Measurements from ENCODE around the gene NAPSA. TPM values are rescaled to one million over a fixed set of nuclear protein-coding genes. Genes with fewer than 3 reads are reported as not detected.
"Not testable (repeated sequence)": the region's sequence is repeated elsewhere in the genome, so short reads cannot be mapped to it uniquely, and the experiment has no call there.

Gene NAPSA
- total and polyA plus RNA-seq, 5 donors, result 0.43 to 0.84 (median 0.64) TPM; not detected in 1

DNA sequence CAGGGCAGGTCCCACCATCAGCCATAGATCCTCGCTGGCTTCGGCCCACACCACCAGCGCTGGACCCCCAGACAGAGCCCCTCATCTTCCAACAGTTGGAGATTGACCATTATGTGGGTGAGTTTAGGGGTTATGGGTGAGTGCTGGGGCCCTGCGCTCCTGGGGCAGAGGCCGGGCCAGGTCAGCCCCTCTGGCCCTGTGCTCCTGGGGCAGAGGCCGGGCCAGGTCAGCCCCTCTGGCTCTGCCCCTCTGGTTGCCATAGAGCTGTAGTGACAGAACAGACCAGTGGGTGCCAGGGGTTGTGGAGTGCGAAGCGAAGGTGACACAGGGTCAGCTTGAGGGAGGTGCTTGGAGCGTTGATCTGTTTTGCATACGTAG, 33.9 kb upstream of the NAPSA start:
- DNase-seq, result no peak

DNA sequence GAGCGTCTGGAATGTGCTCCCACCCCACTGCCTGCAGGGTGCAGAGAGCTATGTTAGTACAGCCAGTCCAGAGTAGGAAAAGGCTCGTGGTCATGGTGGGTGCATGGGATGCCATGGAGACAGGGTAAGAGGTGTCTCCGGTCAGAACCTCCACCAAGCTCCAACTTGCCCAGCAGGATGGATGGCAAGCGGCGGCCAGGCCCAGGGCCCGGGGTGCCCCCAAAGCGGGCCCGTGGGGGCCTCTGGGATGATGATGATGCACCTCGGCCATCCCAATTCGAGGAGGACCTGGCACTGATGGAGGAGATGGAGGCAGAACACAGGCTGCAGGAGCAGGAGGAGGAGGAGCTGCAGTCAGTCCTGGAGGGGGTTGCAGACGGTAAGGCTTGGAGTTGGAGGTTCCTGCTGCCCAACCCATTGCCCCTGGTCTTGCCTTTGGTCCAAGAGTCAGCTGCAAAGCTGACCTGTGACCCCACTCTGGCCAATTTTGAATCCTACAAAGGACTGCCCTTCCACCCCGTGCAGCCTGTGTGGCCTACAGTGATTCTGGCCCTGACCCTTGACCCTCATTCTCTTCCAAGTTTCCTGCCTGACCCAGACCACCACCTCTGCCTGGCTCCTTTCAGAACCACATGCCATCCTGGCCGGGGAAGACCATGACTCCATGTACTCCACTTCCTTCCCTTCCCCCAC, 33.4 kb upstream of the NAPSA start:
- H3K4me3 ChIP-seq (ENCODE audit: low read length), result no peak overlapping the region
- intact Hi-C loops (cut with DNase I), result no loop called here
- H3K27ac ChIP-seq (ENCODE audit: low read length), result no peak overlapping the region
- no peaks in the 10 kb centered on the region for H3K9me3 ChIP-seq (ENCODE audit: control insufficient read depth, low read length)
- H3K4me1 ChIP-seq (ENCODE audit: control insufficient read depth, insufficient read depth, low read length), result no peaks in the 10 kb centered on the region
- no peaks in the 10 kb centered on the region for H3K27me3 ChIP-seq (ENCODE audit: control insufficient read depth, insufficient read depth)
- ATAC-seq (no peak), DNase-seq (no peak)
- WGBS, result 90% methylated on average over 13 of the region's 13 CpGs

More for the DNA sequence above, 33.9 kb upstream of the NAPSA start:
- intact Hi-C loops (cut with DNase I), result no loop called here
- no peaks in the 10 kb centered on the region for H3K9me3 ChIP-seq (ENCODE audit: control insufficient read depth, low read length)
- H3K27me3 ChIP-seq (ENCODE audit: control insufficient read depth, insufficient read depth), result no peaks in the 10 kb centered on the region
- WGBS, result 98% methylated on average over 10 of the region's 10 CpGs
- H3K4me1 ChIP-seq (ENCODE audit: control insufficient read depth, insufficient read depth, low read length), result no peaks in the 10 kb centered on the region
- H3K4me3 ChIP-seq (ENCODE audit: low read length), result no peak overlapping the region
- ATAC-seq, result no peak
- no peak overlapping the region for H3K27ac ChIP-seq (ENCODE audit: low read length)

- DNase-seq (no peak), ATAC-seq (no peak)
- 95% methylated on average over 9 of the region's 9 CpGs for WGBS
- Histone ChIP-seq H3K4me1 (ENCODE audit: control insufficient read depth, insufficient read depth, low read length) (no peaks in the 10 kb centered on the region), H3K27ac (ENCODE audit: low read length) (no peak overlapping the region), H3K27me3 (ENCODE audit: control insufficient read depth, insufficient read depth) (no peaks in the 10 kb centered on the region), H3K9me3 (ENCODE audit: control insufficient read depth, low read length) (no peaks in the 10 kb centered on the region), H3K4me3 (ENCODE audit: low read length) (no peak overlapping the region)
- intact Hi-C loops (cut with DNase I), result no loop called here
Observed at GRCh38 chr19:50394017-50394416, 28.6 kb upstream of the NAPSA start.

DNA sequence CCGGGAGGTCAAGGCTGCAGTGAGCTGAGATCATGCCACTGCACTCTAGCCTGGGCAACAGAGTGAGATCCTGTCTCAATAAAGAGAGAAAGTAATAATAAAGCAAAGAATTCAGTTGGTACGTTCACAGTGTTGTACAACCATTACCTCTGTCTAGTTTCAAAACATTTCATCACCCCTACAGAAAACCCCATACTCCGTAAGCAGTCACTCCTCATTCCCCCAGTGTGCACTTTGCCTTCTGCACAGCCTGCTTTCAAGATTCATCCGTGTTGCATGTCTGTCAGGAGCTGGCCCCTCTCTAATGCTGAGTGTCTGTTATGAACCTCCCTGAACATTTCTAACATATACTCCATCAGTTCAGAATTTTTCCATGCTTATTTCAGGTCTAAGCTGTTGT, 28.1 kb upstream of the NAPSA start:
- ATAC-seq (no peak), DNase-seq (no peak)
- H3K27me3 ChIP-seq (ENCODE audit: control insufficient read depth, insufficient read depth), result no peaks in the 10 kb centered on the region
- H3K4me3 ChIP-seq (ENCODE audit: low read length), result no peak overlapping the region
- WGBS, result 91% methylated on average over 4 of the region's 4 CpGs
- intact Hi-C loops (cut with DNase I), result no loop called here
- no peak overlapping the region for H3K27ac ChIP-seq (ENCODE audit: low read length)
- H3K4me1 ChIP-seq (ENCODE audit: control insufficient read depth, insufficient read depth, low read length), result no peaks in the 10 kb centered on the region
- H3K9me3 ChIP-seq (ENCODE audit: control insufficient read depth, low read length), result no peaks in the 10 kb centered on the region

DNA sequence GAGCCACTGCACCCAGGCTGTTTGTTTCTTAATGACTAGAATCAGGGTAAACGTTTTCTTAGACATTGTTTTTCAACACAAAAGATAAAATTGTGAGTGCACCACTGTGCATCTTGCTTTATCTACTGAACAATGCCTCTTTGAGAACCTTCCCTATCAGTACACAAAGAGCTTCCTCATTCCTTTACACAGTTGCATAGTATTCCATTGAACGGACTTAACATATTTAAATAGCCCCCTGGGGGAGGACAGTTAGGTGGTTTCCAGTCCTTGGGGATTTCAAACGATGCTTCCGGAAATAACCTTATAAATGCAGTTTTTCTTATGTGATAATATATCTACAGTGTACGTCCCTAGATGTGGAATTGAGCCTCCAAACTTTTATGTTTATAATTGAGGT, 27.3 kb upstream of the NAPSA start:
- DNase-seq (no peak), ATAC-seq (no peak)
- 92% methylated on average over 5 of the region's 5 CpGs for WGBS
- H3K4me1 ChIP-seq (ENCODE audit: control insufficient read depth, insufficient read depth, low read length), result no peaks in the 10 kb centered on the region
- no peaks in the 10 kb centered on the region for H3K9me3 ChIP-seq (ENCODE audit: control insufficient read depth, low read length)
- H3K4me3 ChIP-seq (ENCODE audit: low read length), result no peak overlapping the region
- H3K27ac ChIP-seq (ENCODE audit: low read length), result no peak overlapping the region
- no peaks in the 10 kb centered on the region for H3K27me3 ChIP-seq (ENCODE audit: control insufficient read depth, insufficient read depth)
- intact Hi-C loops (cut with DNase I), result no loop called here

DNA sequence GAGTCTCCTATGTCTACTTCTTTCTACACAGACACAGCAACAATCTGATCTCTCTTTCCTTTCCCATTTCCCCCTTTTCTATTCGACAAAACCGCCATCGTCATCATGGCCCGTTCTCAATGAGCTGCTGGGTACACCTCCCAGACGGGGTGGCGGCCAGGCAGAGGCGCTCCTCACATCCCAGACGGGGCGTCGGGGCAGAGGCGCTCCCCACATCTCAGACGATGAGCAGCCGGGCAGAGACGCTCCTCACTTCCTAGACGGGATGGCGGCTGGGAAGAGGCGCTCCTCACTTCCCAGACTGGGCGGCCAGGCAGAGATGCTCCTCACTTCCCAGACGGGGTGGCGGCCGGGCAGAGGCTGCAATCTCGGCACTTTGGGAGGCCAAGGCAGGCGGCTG, 25.5 kb upstream of the NAPSA start:
- H3K9me3 ChIP-seq (ENCODE audit: control insufficient read depth, low read length); H3K4me3 ChIP-seq (ENCODE audit: low read length); H3K27me3 ChIP-seq (ENCODE audit: control insufficient read depth, insufficient read depth); H3K4me1 ChIP-seq (ENCODE audit: control insufficient read depth, insufficient read depth, low read length); ATAC-seq; H3K27ac ChIP-seq (ENCODE audit: low read length); intact Hi-C loops (cut with DNase I): not testable (repeated sequence)
- DNase-seq, result peak in 1 of 3 donors; percentile 30
- 95% methylated on average over 22 of the region's 23 CpGs for WGBS

- H3K4me3 ChIP-seq (ENCODE audit: low read length); H3K9me3 ChIP-seq (ENCODE audit: control insufficient read depth, low read length); H3K4me1 ChIP-seq (ENCODE audit: control insufficient read depth, insufficient read depth, low read length); H3K27me3 ChIP-seq (ENCODE audit: control insufficient read depth, insufficient read depth); H3K27ac ChIP-seq (ENCODE audit: low read length); DNase-seq; ATAC-seq; intact Hi-C loops (cut with DNase I): not testable (repeated sequence)
- WGBS, result 74% methylated on average over 3 of the region's 3 CpGs
Observed at GRCh38 chr19:50390295-50390694, 24.9 kb upstream of the NAPSA start.

DNA sequence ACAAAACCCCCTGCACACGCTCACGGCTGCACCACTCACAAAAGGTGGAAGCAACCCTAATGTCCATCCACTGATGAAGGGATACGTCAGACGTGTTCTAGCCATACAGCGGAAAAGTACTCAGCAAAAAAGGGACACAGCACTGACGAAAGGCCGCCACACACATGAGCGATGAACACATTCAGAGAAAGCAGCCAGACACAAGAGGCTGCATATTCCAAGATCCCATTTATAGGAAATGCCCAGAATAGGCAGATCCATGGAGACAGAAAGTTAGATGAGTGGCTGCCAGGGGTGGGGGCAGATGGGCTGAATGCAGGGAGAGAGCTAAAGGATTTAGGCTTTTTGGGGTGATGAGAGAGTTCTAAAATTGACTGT, 22.4 kb upstream of the NAPSA start:
- DNase-seq, result peak in 1 of 3 donors; percentile 27
- intact Hi-C loops (cut with DNase I), result no loop called here
- WGBS, result 91% methylated on average over 8 of the region's 8 CpGs

DNA sequence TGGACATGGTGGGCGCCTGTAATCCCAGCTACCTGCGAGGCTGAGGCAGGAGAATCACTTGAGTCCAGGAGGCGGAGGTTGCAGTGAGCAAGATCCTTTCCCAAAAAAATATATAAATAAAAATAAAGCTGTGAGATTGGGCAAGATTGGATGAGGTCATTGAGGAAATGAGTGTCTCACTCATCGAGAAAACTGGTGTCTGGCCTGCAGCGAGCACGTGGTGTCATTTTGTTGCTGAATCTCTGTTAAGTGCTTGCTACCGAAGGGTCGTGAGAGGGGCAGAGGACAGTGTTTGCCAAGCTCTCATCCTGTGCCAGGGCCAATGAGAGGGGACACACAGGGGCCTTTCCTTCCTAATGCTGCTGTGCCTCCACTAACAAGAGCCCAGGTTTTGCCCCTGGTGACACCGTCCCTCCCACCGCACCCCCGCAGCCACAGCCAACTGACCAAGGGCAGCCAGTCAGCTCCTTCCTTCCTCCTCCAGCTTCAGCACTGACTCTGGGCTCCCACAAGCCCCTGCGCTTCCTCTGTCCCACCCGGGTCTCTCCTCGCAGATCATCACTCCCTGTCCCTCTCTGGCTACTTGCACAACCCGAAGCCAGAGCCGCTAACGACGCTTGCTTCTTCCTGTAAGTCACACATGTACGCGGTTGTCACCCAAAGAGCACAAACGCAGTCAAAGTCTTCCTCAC, 21.9 kb upstream of the NAPSA start:
- WGBS, result 81% methylated on average over 21 of the region's 21 CpGs
- no peak overlapping the region for H3K27ac ChIP-seq (ENCODE audit: low read length)
- no peaks in the 10 kb centered on the region for H3K27me3 ChIP-seq (ENCODE audit: control insufficient read depth, insufficient read depth)
- H3K9me3 ChIP-seq (ENCODE audit: control insufficient read depth, low read length), result no peaks in the 10 kb centered on the region
- DNase-seq, result peak in 1 of 3 donors; percentile 23
- peaks cover 3% of the 10 kb centered on the region for H3K4me1 ChIP-seq (ENCODE audit: control insufficient read depth, insufficient read depth, low read length)
- no peak overlapping the region for H3K4me3 ChIP-seq (ENCODE audit: low read length)
- intact Hi-C loops (cut with DNase I), result no loop called here
- ATAC-seq, result no peak

More for the DNA sequence above, 22.4 kb upstream of the NAPSA start:
- Histone ChIP-seq H3K9me3 (ENCODE audit: control insufficient read depth, low read length) (no peaks in the 10 kb centered on the region), H3K27me3 (ENCODE audit: control insufficient read depth, insufficient read depth) (no peaks in the 10 kb centered on the region), H3K4me1 (ENCODE audit: control insufficient read depth, insufficient read depth, low read length) (peaks cover 3% of the 10 kb centered on the region), H3K27ac (ENCODE audit: low read length) (no peak overlapping the region), H3K4me3 (ENCODE audit: low read length) (no peak overlapping the region)
- ATAC-seq, result no peak

DNA sequence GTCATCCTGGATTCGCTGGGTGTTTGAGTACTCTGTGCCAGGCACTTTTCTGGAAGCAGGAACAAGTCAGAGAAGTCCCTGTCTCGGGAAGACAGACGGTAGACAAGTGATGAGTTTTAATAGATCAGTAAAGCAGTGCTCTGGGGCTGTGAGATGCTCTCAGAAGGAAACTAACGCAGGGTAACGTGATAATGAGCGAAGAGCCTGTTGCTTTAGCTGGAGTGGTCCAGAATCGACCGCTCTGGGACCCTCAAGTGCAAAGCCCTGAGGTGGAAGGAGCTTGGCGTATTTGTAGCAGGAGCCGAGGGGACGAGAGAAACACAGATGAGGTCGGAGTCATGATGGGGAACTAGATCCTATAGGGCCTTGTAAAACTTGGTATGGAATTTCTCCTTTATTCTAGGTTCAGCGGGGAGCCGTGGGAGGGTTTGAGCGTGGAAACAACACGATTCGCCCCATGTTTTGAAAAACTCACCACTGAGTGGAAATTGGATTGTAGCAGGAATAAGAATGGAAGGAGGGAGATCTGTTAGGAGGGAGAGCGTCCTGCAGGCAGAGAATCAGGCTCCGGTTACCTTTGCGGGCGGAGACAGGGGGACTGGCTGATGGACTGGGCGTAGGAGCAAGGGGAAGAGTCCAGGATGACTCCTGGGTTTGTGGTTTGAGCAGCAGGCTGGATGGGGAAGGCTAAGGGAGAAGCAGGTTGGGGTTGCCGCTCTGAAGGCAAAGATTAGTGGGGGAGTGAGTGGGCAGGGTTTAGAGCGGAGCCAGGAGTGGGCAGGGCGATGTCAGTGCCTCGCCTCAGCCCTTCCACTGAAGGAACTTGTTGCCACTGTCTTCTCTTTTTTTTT, 19.5 kb upstream of the NAPSA start:
- intact Hi-C loops (cut with DNase I), result no loop called here
- ATAC-seq, result no peak
- WGBS, result 11% methylated on average over 26 of the region's 26 CpGs
- Histone ChIP-seq H3K27me3 (ENCODE audit: control insufficient read depth, insufficient read depth) (no peaks in the 10 kb centered on the region), H3K4me3 (ENCODE audit: low read length) (peak overlapping the region; percentile 76), H3K9me3 (ENCODE audit: control insufficient read depth, low read length) (no peaks in the 10 kb centered on the region), H3K27ac (ENCODE audit: low read length) (peak overlapping the region; percentile 78), H3K4me1 (ENCODE audit: control insufficient read depth, insufficient read depth, low read length) (peaks cover 3% of the 10 kb centered on the region)
- DNase-seq, result no peak

All from right cardiac atrium (tissue), 5 donors.